Lower lobe of right lung (tissue), 2 donors: ENCODE measurements around the gene ZNF253. TPM values are rescaled to one million over a fixed set of nuclear protein-coding genes. Genes with fewer than 3 reads are reported as not detected.
"Not testable (repeated sequence)": the region's sequence is repeated elsewhere in the genome, so short reads cannot be mapped to it uniquely, and the experiment has no call there.

Experiments used
- ATAC-seq, 2 donors: fragments of 200-7000 bp; cut with Tn5 transposase; one replicate each; pipeline ENCODE4 v1.9.1; 2020 to 2022; ENCODE audit warnings: mild to moderate bottlenecking in 2 of 2, moderate library complexity in 2 of 2
- DNase-seq: peaks from one replicate; pipeline ENCODE4 v3.0.0-alpha.2; 2020
- H3K27ac ChIP-seq: fragments of 200-600 bp; one replicate; pipeline ENCODE4 v1.8.0; 2022
- H3K27me3 ChIP-seq: fragments of 200-600 bp; one replicate; pipeline ENCODE4 v1.8.0; 2022; ENCODE audit warnings: low read depth
- H3K36me3 ChIP-seq: fragments of 200-600 bp; one replicate; pipeline ENCODE4 v1.8.0; 2022; ENCODE audit warnings: mild to moderate bottlenecking
- H3K4me1 ChIP-seq: fragments of 200-600 bp; one replicate; pipeline ENCODE4 v1.8.0; 2022
- H3K4me3 ChIP-seq: fragments of 200-600 bp; one replicate; pipeline ENCODE4 v1.8.0; 2022; ENCODE audit warnings: mild to moderate bottlenecking
- H3K9me3 ChIP-seq: fragments of 200-600 bp; one replicate; pipeline ENCODE4 v1.8.0; 2022
- intact Hi-C: fragments of 100-400 bp; cut with DNase I; formaldehyde crosslinking; loops from one replicate; pipeline ENCODE4 v1.11.0; 2022
- total RNA-seq: library from RNA; stranded (reverse); fragmentation: NEBNext Ultra II Directional; extraction: Animal tissue kit (Norgen Biotek cat#: 25700); gene quantifications from one replicate; pipeline ENCODE4 v1.2.1, GENCODE V29; 2021
- TF ChIP-seq, protein P1 (sequence below): fragments of 200-600 bp; IDR thresholded peaks from one replicate; pipeline ENCODE4 v1.8.0; 2022; ENCODE audit warnings: antibody characterized with exemption, mild to moderate bottlenecking
- donor health status: DM: no; HTN: yes; CAD: no; lungs with severe emphysema.

ZNF253 gene
- total RNA-seq, 1 donor from 2014 or later, result 10.4 TPM

DNA sequence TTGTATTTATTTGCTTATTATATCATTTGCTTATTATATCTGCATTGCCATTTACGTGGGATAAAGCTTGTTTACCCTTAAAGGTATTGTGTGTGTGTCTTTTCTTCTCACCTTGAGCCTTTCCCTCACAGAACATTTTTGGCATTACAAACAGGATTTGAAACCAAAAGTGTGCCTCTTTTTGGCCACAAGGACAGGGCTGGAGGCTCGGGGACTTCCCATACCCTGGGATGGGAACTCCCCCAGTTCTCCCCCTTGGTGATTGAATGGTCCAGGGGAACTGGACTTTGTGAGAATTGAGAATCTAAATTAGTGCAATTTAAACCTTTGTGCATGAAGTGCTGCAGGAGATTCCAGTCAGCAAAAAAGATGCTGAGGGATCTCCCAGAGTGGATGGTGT lies 41.8 kb upstream of the ZNF253 start:
- intact Hi-C loops, result no loop called here
- no peak overlapping the region for H3K27ac ChIP-seq
- peaks cover 19% of the 10 kb centered on the region for H3K9me3 ChIP-seq
- H3K4me1 ChIP-seq, result peaks cover 17% of the 10 kb centered on the region
- TF ChIP-seq, protein P1, sequence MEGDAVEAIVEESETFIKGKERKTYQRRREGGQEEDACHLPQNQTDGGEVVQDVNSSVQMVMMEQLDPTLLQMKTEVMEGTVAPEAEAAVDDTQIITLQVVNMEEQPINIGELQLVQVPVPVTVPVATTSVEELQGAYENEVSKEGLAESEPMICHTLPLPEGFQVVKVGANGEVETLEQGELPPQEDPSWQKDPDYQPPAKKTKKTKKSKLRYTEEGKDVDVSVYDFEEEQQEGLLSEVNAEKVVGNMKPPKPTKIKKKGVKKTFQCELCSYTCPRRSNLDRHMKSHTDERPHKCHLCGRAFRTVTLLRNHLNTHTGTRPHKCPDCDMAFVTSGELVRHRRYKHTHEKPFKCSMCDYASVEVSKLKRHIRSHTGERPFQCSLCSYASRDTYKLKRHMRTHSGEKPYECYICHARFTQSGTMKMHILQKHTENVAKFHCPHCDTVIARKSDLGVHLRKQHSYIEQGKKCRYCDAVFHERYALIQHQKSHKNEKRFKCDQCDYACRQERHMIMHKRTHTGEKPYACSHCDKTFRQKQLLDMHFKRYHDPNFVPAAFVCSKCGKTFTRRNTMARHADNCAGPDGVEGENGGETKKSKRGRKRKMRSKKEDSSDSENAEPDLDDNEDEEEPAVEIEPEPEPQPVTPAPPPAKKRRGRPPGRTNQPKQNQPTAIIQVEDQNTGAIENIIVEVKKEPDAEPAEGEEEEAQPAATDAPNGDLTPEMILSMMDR, result no peak
- H3K36me3 ChIP-seq, result peaks cover 6% of the 10 kb centered on the region
- H3K4me3 ChIP-seq, result no peak overlapping the region
- ATAC-seq, result no peak
- DNase-seq, result no peak
- H3K27me3 ChIP-seq, result no peaks in the 10 kb centered on the region

DNA sequence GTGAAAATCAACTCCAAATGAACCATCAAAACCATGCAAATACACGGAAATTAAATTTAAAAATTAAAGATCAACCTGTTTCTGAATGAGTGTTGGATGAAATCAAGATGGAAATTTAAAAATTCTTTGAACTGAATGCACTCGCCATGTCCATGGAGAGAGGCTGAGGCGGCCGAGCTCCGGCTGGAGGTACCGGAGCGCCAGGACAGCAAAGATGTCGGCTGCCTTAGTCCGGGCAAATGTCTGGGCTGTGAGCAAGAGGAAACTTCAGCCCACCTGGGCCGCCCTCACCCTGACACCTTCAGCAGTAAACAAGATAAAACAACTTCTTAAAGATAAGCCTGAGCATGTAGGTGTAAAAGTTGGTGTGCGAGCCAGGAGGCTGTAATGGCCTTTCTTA lies 38.8 kb upstream of the ZNF253 start:
- no peaks in the 10 kb centered on the region for H3K27me3 ChIP-seq
- ATAC-seq (no peak), DNase-seq (no peak)
- no peak overlapping the region for H3K27ac ChIP-seq
- H3K36me3 ChIP-seq, result no peaks in the 10 kb centered on the region
- no peaks in the 10 kb centered on the region for H3K4me1 ChIP-seq
- H3K4me3 ChIP-seq, result no peak overlapping the region
- peaks cover 45% of the 10 kb centered on the region for H3K9me3 ChIP-seq
- intact Hi-C loops, result no loop called here
- TF ChIP-seq, protein P1, result no peak

DNA sequence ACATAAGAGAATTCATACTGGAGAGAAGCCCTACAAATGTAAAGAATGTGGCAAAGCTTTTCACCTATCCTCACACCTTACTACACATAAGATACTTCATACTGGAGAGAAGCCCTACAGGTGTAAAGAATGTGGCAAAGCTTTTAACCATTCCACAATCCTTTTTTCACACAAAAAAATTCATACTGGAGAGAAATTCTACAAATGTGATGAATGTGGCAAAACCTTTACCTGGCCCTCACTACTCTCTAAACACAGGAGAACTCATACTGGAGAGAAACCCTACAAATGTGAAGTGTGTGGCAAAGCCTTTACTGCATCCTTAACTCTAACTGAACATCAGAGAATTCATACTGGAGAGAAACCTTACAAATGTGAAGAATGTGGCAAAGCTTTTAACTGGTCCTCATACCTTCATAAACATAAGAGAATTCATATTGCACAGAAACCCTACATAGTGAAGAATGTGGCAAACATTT lies 30.1 kb upstream of the ZNF253 start:
- H3K27me3 ChIP-seq, result no peaks in the 10 kb centered on the region
- H3K27ac ChIP-seq, result no peak overlapping the region
- no peaks in the 10 kb centered on the region for H3K4me1 ChIP-seq
- intact Hi-C loops, result no loop called here
- H3K36me3 ChIP-seq, result no peaks in the 10 kb centered on the region
- DNase-seq (no peak), ATAC-seq (no peak)
- H3K9me3 ChIP-seq, result peaks cover 88% of the 10 kb centered on the region
- TF ChIP-seq, protein P1, result no peak
- no peak overlapping the region for H3K4me3 ChIP-seq

DNA sequence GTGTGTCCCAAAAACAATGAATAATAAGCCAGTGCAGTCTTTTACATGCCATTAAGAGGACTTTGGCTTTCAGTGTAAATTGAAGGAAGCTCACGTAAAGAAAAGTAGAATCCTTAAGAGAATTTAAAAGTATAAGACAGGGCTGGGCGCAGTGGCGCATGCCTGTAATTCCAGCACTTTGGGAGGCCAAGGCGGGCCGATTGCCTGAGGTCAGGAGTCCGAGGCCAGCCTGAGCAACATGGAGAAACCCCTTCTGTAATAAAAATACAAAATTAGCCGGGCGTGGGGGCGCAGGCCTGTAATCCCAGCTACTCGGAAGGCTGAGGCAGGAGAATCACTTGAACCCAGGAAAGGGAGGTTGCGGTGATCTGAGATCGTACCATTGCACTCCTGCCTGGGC lies 17.9 kb upstream of the ZNF253 start:
- Histone ChIP-seq H3K9me3 (no peaks in the 10 kb centered on the region), H3K27ac (no peak overlapping the region), H3K4me3 (no peak overlapping the region), H3K36me3 (no peaks in the 10 kb centered on the region), H3K27me3 (no peaks in the 10 kb centered on the region), H3K4me1 (no peaks in the 10 kb centered on the region)
- DNase-seq (no peak), ATAC-seq (no peak)
- intact Hi-C loops, result no loop called here
- TF ChIP-seq, protein P1, result no peak

DNA sequence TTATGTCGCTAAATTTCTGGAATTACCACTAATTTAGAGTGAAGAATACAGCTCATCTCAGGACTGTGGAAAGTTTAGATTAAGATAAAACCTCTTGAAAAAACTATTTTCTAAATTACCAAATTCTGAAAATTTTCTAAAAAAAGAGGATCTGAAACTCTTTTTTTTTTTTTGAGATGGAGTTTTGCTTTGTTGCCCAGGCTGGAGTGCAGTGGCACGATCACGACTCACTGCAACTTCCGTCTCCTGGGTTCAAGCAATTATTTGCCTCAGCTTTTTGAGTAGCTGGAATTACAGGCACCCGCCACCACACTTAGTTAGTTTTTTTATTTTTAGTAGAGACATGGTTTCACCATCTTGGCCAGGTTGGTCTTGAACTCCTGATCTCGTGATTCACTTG lies 16.6 kb upstream of the ZNF253 start:
- Histone ChIP-seq H3K4me1 (no peaks in the 10 kb centered on the region), H3K4me3 (no peak overlapping the region), H3K27me3 (no peaks in the 10 kb centered on the region), H3K9me3 (no peaks in the 10 kb centered on the region), H3K36me3 (no peaks in the 10 kb centered on the region), H3K27ac (no peak overlapping the region)
- ATAC-seq, result no peak
- TF ChIP-seq, protein P1, result no peak
- DNase-seq, result no peak
- intact Hi-C loops, result no loop called here

DNA sequence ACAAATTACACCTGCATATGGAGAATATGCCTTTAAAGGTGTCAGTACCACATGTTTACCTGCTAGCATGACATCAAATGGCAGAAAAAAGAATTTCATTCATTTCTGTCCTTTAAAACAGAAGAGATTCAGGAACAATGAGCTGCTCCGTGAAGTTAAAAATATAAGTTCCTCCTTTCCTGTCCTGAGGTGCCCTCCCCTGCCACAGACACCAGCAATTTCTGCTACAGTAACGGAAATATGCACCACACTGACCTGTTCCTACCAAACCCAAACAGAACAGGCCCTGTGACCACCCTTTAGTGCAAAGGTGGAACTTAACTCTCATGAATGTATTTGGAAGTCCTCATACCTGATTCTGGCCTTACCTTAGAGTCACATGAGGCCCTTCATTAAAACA lies 13.9 kb upstream of the ZNF253 start:
- H3K9me3 ChIP-seq, DNase-seq, H3K27me3 ChIP-seq, H3K4me3 ChIP-seq, H3K4me1 ChIP-seq, H3K36me3 ChIP-seq, H3K27ac ChIP-seq, ATAC-seq, intact Hi-C loops: not testable (repeated sequence)
